Islet precursor cell (in vitro differentiated cells): ENCODE data around the gene ZNF597.

Source experiments
- DNase-seq: peaks from one replicate; pipeline ENCODE4 v3.0.0-alpha.2; 2018

Gene ZNF597

GRCh38 chr16:3443108-3444031 is at the start of gene ZNF597, which contains the start of gene NAA60:
Gene ZNF597 (minus strand): TSS chr16:3443504. CDS start chr16:3443153, 351 bp downstream.
Gene NAA60 (plus strand): TSS chr16:3443680. CDS start chr16:3476228, 32,548 bp downstream.
- peak; percentile 96 for DNase-seq

- no peak for DNase-seq
Measured at GRCh38 chr16:3492356-3492755, 49.1 kb upstream of the ZNF597 start.

GRCh38 chr16:3490911-3491629 is 47.8 kb upstream of the ZNF597 start:
- DNase-seq: no peak

GRCh38 chr16:3488801-3489200 is 45.5 kb upstream of the ZNF597 start:
- DNase-seq: no peak

GRCh38 chr16:3487521-3488410 is 44.5 kb upstream of the ZNF597 start:
- DNase-seq: no peak

GRCh38 chr16:3486506-3487215 is 43.4 kb upstream of the ZNF597 start:
- DNase-seq: no peak

GRCh38 chr16:3485821-3486505 is 42.7 kb upstream of the ZNF597 start:
- DNase-seq: no peak

- no peak for DNase-seq
Measured at GRCh38 chr16:3485097-3485745, 41.9 kb upstream of the ZNF597 start.

- DNase-seq: no peak
Measured at GRCh38 chr16:3484318-3485096, 41.2 kb upstream of the ZNF597 start.

- no peak for DNase-seq
Measured at GRCh38 chr16:3482659-3483241, 39.4 kb upstream of the ZNF597 start.

- DNase-seq: no peak
Measured at GRCh38 chr16:3481696-3482658, 38.7 kb upstream of the ZNF597 start.

GRCh38 chr16:3480901-3481695 is 37.8 kb upstream of the ZNF597 start:
- DNase-seq: no peak

- no peak for DNase-seq
Measured at GRCh38 chr16:3479654-3480216, 36.4 kb upstream of the ZNF597 start.

- no peak for DNase-seq
Measured at GRCh38 chr16:3478242-3478925, 35.1 kb upstream of the ZNF597 start.

- DNase-seq: no peak
Measured at GRCh38 chr16:3476409-3476808, 33.1 kb upstream of the ZNF597 start.

GRCh38 chr16:3475604-3476375 is 32.5 kb upstream of the ZNF597 start:
- DNase-seq: no peak
